Liver (tissue), 3 donors: ENCODE measurements around the gene RFX4.

Source experiments
- CTCF ChIP-seq: fragments of 150-350 bp; IDR thresholded peaks from 2 replicates; pipeline ENCODE4 v1.5.1; 2017; ENCODE audit warnings: improper control_type of control experiment, low read depth, low read length; ENCODE audit not compliant: missing input control
- HNF4A ChIP-seq, 2 donors: conservative IDR thresholded peaks; 2 replicates each; pipeline ENCODE4 v1.6.1; 2016; ENCODE audit warnings: antibody characterized with exemption in 2 of 2, mild to moderate bottlenecking in 2 of 2
- JUND ChIP-seq, 2 donors: IDR thresholded peaks; 2 replicates each; pipeline ENCODE4 v1.6.1; 2016; ENCODE audit warnings: antibody characterized with exemption in 2 of 2
- MAX ChIP-seq: IDR thresholded peaks from 2 replicates; pipeline ENCODE4 v1.6.1; 2016; ENCODE audit warnings: antibody characterized with exemption
- TAF1 ChIP-seq: conservative IDR thresholded peaks from 2 replicates; pipeline ENCODE4 v1.6.1; 2016; ENCODE audit warnings: antibody characterized with exemption, mild to moderate bottlenecking
- donor health status: healthy.
- donor health status: healthy.

GRCh38 chr12:106671840-106672239 is 89.0 kb downstream of the RFX4 start:
- TF ChIP-seq TAF1 (no peak), CTCF (no peak), JUND (IDR thresholded peaks at IDR 0.05) (no peak), MAX (no peak), HNF4A (conservative IDR thresholded peaks at IDR 0.05) (no peak)
